GM18511 (cell line): ENCODE results near the gene GSTM1.
"Not testable (repeated sequence)": the region's sequence is repeated elsewhere in the genome, so short reads cannot be mapped to it uniquely, and the experiment has no call there.

Source experiments
- ATAC-seq: cut with Tn5 transposase; IDR thresholded peaks from one replicate; pipeline ENCODE4 v1.9.1; 2021; ENCODE audit warnings: mild to moderate bottlenecking, moderate library complexity; ENCODE audit not compliant: unreplicated experiment

GSTM1 gene

DNA sequence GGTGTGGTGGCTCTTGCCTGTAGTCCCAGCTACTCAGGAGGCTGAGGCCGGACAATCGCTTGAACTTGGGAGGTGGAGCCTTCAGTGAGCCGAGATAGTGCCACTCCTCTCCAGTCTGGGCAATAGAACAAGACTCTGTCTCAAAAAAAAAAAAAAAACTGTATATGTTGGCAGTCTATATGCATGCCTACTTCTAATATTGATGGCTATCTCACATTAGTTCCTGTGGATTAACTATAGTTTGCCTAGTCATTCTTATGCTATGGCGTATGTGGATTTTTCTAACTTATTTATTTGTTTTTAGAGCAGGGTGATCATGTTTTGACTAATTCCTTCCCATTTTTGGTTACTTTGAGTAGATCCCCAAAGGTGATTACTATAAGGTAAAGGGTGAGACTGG lies 9.4 kb downstream of the GSTM1 start:
- ATAC-seq: no peak

- not testable (repeated sequence) for ATAC-seq
Observed at GRCh38 chr1:109697861-109698260, 10.2 kb downstream of the GSTM1 start.

DNA sequence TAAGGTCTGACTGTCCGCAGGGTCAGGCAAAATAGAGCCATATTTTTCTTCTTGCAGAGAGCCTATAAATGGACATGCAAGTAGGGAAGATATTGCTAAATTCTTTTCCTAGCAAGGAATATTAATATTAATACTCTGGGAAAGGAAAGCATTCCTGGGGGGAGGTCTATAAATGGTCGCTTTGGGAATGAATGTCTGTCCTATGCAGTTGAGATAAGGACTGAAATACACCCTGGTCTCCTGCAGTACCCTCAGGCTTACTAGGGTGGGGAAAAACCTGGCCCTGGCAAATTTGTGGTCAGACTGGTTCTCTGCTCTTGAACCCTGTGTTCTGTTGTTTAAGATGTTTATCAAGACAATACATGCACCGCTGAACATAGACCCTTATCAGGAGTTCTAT lies 15.3 kb downstream of the GSTM1 start:
- not testable (repeated sequence) for ATAC-seq

DNA sequence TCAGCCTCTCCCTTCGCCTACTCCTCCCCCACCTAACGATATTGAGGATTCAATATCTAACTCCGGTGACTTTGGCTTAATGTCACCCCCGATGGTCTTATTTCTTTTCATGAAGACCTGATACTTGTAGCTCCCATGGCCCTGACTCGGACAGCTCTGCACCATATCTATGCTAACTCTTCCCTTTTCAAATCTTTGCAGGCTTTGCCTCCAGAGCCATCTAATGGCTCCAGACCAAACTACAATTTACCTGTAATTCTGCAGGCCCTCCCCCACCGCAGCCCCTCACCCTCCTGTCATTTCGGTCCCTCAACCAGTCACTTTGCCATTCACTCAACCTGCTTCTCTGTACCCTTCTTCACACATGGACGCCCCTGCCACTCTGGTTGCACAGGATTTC lies 16.6 kb downstream of the GSTM1 start:
- ATAC-seq: no peak

DNA sequence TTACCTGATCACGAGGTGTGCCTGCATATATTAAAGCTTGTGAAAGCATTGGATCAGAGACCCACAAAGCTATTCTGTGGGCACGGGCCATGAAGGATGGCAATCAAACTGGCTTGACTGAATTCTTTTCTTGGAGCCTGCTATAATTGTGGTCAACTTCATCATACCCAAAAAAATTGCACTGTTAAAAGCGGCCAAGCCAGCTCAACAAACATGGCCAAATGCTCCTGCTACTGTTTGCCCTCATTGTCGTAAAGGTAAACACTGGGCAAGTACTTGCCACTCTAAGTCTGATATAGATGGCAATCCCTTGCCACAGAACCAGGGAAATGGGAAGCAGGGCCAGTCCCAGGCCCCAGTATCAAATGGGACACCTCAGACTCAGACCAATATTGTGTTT lies 17.8 kb downstream of the GSTM1 start:
- no peak for ATAC-seq

GRCh38 chr1:109708949-109709348 lies 21.3 kb downstream of the GSTM1 start:
- not testable (repeated sequence) for ATAC-seq

DNA sequence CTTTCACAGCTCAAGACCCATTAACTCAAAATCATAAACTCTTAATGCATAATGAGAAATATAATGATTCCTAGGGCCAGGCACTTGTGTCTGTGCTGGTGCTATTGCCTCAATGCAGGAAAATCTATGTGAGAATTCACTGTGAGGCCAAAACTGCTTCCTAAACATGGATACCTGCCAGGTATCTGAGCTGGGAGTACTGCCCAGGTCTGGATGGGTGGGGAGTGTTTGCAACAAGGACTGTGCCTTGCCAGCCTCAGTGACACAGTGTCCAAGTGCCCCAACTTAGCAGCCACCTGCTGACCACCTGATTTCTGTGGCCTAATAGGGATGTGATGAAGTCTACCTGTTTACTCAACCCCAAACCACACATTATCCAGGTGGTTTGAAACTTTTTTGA lies 22.2 kb downstream of the GSTM1 start:
- not testable (repeated sequence) for ATAC-seq

DNA sequence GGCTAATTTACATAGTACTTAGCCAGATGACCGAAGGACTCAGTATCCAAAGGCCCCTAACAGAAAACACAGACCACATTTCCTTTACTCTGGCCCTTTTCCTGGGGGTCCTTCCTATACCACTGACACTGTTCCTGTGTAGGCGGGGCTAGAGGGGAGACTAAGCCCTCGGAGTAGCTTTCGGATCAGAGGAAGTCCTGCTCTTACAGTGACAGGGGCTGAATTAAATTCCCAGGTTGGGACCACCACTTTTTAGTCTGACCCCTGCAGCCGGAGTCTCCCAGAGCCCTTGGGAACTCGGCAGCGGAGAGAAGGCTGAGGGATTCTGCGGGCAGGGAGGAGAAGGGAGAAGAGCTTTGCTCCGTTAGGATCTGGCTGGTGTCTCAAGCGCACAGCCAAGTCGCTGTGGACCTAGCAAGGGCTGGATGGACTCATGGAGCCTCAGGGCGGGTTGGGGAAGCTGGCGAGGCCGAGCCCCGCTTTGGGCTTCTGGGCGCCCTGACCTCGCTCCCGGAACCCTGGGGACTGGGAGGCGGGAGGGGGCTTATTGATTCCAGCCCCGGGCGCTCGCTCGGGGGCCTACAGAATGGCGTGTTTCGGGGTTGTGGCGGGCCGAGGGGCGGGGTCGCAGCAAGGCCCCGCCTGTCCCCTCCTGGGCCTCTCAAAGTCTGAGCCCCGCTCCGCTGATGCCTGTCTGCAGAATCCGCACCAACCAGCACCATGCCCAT lies 24.1 kb downstream of the GSTM1 start, which contains the start of gene GSTM5:
GSTM5 (plus strand) TSS at position 659 of the 728 bp plus-strand sequence; CDS start at position 721, 62 bp downstream.
- ATAC-seq: not testable (repeated sequence)

- no peak for ATAC-seq
Observed at GRCh38 chr1:109712321-109712864, 24.8 kb downstream of the GSTM1 start.

- ATAC-seq: no peak
Observed at GRCh38 chr1:109713636-109714035, 26.0 kb downstream of the GSTM1 start.

DNA sequence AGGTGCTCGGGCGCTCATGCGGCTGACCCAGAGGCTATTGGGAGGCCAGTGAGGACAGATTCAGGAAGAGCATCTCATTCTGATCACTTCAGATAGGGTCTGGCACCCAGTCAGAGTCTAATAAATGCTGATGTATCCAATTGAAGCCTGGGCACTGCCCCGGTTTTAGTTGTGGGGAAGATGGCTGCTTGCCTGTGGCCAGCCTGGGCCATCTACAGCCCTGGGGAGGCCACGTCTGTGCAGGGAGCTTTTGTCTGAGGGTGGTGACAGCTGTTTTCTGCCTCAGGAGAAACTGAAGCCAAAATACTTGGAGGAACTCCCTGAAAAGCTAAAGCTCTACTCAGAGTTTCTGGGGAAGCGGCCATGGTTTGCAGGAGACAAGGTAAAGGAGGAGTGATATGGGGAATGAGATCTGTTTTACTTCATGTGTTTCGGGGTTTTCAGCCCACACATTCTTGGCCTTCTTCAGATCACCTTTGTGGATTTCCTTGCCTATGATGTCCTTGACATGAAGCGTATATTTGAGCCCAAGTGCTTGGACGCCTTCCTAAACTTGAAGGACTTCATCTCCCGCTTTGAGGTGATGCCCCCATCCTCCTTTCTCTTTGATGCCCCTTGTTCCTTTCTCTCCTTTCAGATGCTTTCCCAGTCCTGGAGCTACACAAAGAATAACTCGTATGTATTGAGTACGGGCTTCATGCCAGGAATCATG lies 27.2 kb downstream of the GSTM1 start:
- no peak for ATAC-seq

GRCh38 chr1:109716121-109716520 lies 28.5 kb downstream of the GSTM1 start:
- no peak for ATAC-seq

- ATAC-seq: no peak
Observed at GRCh38 chr1:109716570-109717090, 29.0 kb downstream of the GSTM1 start.

DNA sequence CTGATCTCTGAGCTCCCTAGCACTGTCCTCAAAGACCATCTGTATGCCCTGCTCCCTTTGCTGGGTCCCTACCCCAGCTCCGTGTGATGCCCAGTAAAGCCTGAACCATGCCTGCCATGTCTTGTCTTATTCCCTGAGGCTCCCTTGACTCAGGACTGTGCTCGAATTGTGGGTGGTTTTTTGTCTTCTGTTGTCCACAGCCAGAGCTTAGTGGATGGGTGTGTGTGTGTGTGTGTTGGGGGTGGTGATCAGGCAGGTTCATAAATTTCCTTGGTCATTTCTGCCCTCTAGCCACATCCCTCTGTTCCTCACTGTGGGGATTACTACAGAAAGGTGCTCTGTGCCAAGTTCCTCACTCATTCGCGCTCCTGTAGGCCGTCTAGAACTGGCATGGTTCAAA lies 30.1 kb downstream of the GSTM1 start:
- no peak for ATAC-seq

GRCh38 chr1:109718495-109718894 lies 30.9 kb downstream of the GSTM1 start:
- ATAC-seq: no peak

DNA sequence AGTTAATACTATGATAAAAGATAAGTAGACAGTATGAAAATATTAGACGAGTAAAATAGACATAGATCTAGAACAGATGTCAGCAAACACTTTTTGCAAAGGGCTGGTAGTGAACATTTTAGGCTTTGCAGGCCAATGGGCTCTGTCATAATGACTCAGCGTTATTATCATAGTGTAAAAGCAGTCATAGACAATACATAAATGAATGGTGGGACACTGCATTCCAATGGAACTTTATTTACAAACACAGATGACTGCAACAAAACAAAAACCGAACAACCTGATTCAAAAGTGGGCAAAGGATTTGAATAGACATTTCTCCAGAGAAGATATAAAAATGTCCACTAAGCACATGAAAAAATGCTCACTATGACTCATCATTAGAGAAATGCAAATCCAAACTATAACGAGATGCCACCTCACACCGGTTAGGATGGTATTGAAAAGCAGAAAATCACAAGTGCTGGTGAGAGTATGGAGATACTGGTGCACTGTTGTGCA lies 31.8 kb downstream of the GSTM1 start:
- peak; percentile 59 for ATAC-seq

- ATAC-seq: no peak
Observed at GRCh38 chr1:109721042-109721441, 33.4 kb downstream of the GSTM1 start.

GRCh38 chr1:109721971-109722370 lies 34.4 kb downstream of the GSTM1 start:
- no peak for ATAC-seq

- no peak for ATAC-seq
Observed at GRCh38 chr1:109722908-109723691, 35.5 kb downstream of the GSTM1 start.

DNA sequence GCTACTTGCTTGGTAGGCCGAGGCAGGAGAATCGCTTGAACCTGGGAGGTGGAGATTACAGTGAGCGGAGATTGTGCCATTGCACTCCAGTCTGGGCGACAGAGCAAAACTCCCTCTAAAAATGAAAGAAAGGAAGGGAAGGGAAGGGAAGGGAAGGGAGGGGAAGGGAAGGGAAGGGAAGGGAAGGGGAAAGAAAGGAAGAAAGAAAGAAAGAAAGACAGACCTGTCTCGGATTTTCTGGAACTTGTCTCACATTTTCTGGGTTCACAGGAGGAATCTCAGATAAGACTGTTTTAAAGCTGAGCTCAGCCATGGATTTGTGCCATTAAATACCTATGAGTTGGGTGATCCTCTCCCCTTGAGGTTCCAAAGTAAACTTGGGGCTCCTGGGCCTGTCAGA lies 37.3 kb downstream of the GSTM1 start:
- no peak for ATAC-seq

- no peak for ATAC-seq
Observed at GRCh38 chr1:109725510-109725909, 37.9 kb downstream of the GSTM1 start.
